HUES6 (cell line): ENCODE results near the gene MIPEP.
A peak's percentile ranks its signal among the peaks of the same experiment; 100 is the strongest.

Source experiments
- H3K27ac ChIP-seq: 2 replicates; pipeline ENCODE4 v1.7.0; 2013; ENCODE audit warnings: low read depth, mild to moderate bottlenecking, low read length, inconsistent platforms
- H3K27me3 ChIP-seq: 2 replicates; pipeline ENCODE4 v1.6.1; 2013; ENCODE audit warnings: low read length; ENCODE audit not compliant: control insufficient read depth, insufficient read depth
- H3K36me3 ChIP-seq: 2 replicates; pipeline ENCODE4 v1.6.1; 2013; ENCODE audit warnings: low read length; ENCODE audit not compliant: control insufficient read depth, insufficient read depth
- H3K4me1 ChIP-seq: 2 replicates; pipeline ENCODE4 v1.6.1; 2013; ENCODE audit warnings: low read length; ENCODE audit not compliant: control insufficient read depth, insufficient read depth
- H3K4me3 ChIP-seq: 2 replicates; pipeline ENCODE4 v1.5.1; 2013; ENCODE audit warnings: low read depth, low read length
- H3K9ac ChIP-seq: one replicate; pipeline ENCODE4 v1.6.1; 2013; ENCODE audit warnings: mild to moderate bottlenecking, low read length
- H3K9me3 ChIP-seq: 2 replicates; pipeline ENCODE4 v1.6.1; 2013; ENCODE audit warnings: low read depth, low read length; ENCODE audit not compliant: control insufficient read depth, insufficient read depth

Gene MIPEP

GRCh38 chr13:23888658-23889614 lies at the start of gene MIPEP:
MIPEP (minus strand) TSS chr13:23889400; CDS start chr13:23889320, 80 bp downstream.
- Histone ChIP-seq H3K36me3 (peaks cover 8% of the 10 kb centered on the region), H3K4me1 (peaks cover 12% of the 10 kb centered on the region), H3K9me3 (no peaks in the 10 kb centered on the region), H3K4me3 (peak within 1 kb of the TSS; percentile 94), H3K27me3 (no peaks in the 10 kb centered on the region), H3K9ac (peak within 1 kb of the TSS; percentile 77), H3K27ac (no peak within 1 kb of the TSS; the same call in 1 of the 2 replicates)

- Histone ChIP-seq H3K4me3 (no peak overlapping the region), H3K9me3 (peaks cover 6% of the 10 kb centered on the region), H3K27ac (no peak overlapping the region), H3K9ac (no peak overlapping the region), H3K27me3 (no peaks in the 10 kb centered on the region), H3K4me1 (no peaks in the 10 kb centered on the region), H3K36me3 (no peaks in the 10 kb centered on the region)
These were observed 45.3 kb upstream of the MIPEP start for GRCh38 chr13:23934520-23934919.

- Histone ChIP-seq H3K4me1 (no peaks in the 10 kb centered on the region), H3K27me3 (no peaks in the 10 kb centered on the region), H3K9me3 (no peaks in the 10 kb centered on the region), H3K36me3 (no peaks in the 10 kb centered on the region), H3K27ac (no peak overlapping the region), H3K4me3 (no peak overlapping the region), H3K9ac (no peak overlapping the region)
These were observed 39.8 kb upstream of the MIPEP start for GRCh38 chr13:23928985-23929384.

GRCh38 chr13:23923031-23923430 lies 33.8 kb upstream of the MIPEP start:
- Histone ChIP-seq H3K9ac (no peak overlapping the region), H3K9me3 (no peaks in the 10 kb centered on the region), H3K4me3 (no peak overlapping the region), H3K27ac (no peak overlapping the region), H3K27me3 (no peaks in the 10 kb centered on the region), H3K36me3 (no peaks in the 10 kb centered on the region), H3K4me1 (peaks cover 12% of the 10 kb centered on the region)

GRCh38 chr13:23922005-23922932 lies 33.1 kb upstream of the MIPEP start:
- Histone ChIP-seq H3K4me3 (no peak overlapping the region), H3K27me3 (no peaks in the 10 kb centered on the region), H3K27ac (0 out of 2 replicates have a peak overlapping the region, but pooled peaks have one; percentile 3), H3K4me1 (peaks cover 12% of the 10 kb centered on the region), H3K9ac (no peak overlapping the region), H3K36me3 (no peaks in the 10 kb centered on the region), H3K9me3 (no peaks in the 10 kb centered on the region)

- peaks cover 12% of the 10 kb centered on the region for H3K4me1 ChIP-seq
- H3K27ac ChIP-seq = no peak overlapping the region
- no peaks in the 10 kb centered on the region for H3K27me3 ChIP-seq
- no peak overlapping the region for H3K4me3 ChIP-seq
- H3K36me3 ChIP-seq = no peaks in the 10 kb centered on the region
- no peaks in the 10 kb centered on the region for H3K9me3 ChIP-seq
- no peak overlapping the region for H3K9ac ChIP-seq
These were observed 32.3 kb upstream of the MIPEP start for GRCh38 chr13:23921451-23921888.

GRCh38 chr13:23919006-23919405 lies 29.8 kb upstream of the MIPEP start:
- Histone ChIP-seq H3K27me3 (no peaks in the 10 kb centered on the region), H3K36me3 (no peaks in the 10 kb centered on the region), H3K9ac (no peak overlapping the region), H3K4me1 (peaks cover 12% of the 10 kb centered on the region), H3K27ac (no peak overlapping the region), H3K9me3 (no peaks in the 10 kb centered on the region), H3K4me3 (no peak overlapping the region)

- no peak overlapping the region for H3K9ac ChIP-seq
- peaks cover 12% of the 10 kb centered on the region for H3K4me1 ChIP-seq
- no peaks in the 10 kb centered on the region for H3K36me3 ChIP-seq
- no peak overlapping the region for H3K4me3 ChIP-seq
- H3K27me3 ChIP-seq = no peaks in the 10 kb centered on the region
- H3K27ac ChIP-seq = no peak overlapping the region
- no peaks in the 10 kb centered on the region for H3K9me3 ChIP-seq
These were observed 29.0 kb upstream of the MIPEP start for GRCh38 chr13:23918208-23918607.

- Histone ChIP-seq H3K27ac (no peak overlapping the region), H3K27me3 (no peaks in the 10 kb centered on the region), H3K4me3 (no peak overlapping the region), H3K9me3 (no peaks in the 10 kb centered on the region), H3K4me1 (peaks cover 5% of the 10 kb centered on the region; the same call in 1 of the 2 replicates), H3K36me3 (no peaks in the 10 kb centered on the region), H3K9ac (no peak overlapping the region)
These were observed 26.1 kb upstream of the MIPEP start for GRCh38 chr13:23915308-23915707.

- H3K4me3 ChIP-seq = no peak overlapping the region
- no peak overlapping the region for H3K9ac ChIP-seq
These were observed 23.3 kb upstream of the MIPEP start for GRCh38 chr13:23912469-23912868.

More at GRCh38 chr13:23912469-23912868, 23.3 kb upstream of the MIPEP start:
- Histone ChIP-seq H3K27me3 (no peaks in the 10 kb centered on the region), H3K36me3 (no peaks in the 10 kb centered on the region), H3K4me1 (peaks cover 5% of the 10 kb centered on the region; the same call in 1 of the 2 replicates), H3K27ac (no peak overlapping the region), H3K9me3 (no peaks in the 10 kb centered on the region)
